ENCODE measurements around the gene LRRN1.
"Not testable (repeated sequence)": the region's sequence is repeated elsewhere in the genome, so short reads cannot be mapped to it uniquely, and the experiment has no call there.

LRRN1 gene

DNA sequence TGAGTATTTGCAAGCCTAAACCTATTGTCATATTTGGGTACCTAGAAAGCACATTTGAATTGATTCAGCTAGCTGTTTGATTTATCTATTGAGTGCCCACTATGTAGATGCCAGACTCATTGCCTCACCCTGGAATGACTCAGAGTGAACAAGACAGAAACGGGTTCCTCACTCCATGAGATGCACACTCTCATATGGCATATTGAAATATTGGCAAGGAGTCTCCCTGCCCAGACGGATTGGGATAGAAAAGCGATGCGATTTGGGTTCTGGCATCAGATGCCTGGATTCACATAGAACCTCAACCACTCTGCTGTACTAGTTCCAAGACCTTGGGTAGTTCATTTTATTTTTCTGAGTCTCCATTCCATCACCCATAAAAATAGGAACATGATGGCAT, 22.5 kb downstream of the LRRN1 start:
- no peak for TF ChIP-seq JUND (IDR thresholded peaks at IDR 0.05; ENCODE audit: low read depth)
- no peak for DNase-seq (ENCODE audit: low read depth in 1 of 2, low spot score in 1 of 2)
- in situ Hi-C loops (cut with HindIII; ENCODE audit: low pct_unique_long_range_greater_than_20kb, low sequenced_read_pairs): no loop called here

GRCh38 chr3:3825035-3825434, 25.8 kb downstream of the LRRN1 start:
- no peak for TF ChIP-seq JUND (IDR thresholded peaks at IDR 0.05; ENCODE audit: low read depth)
- in situ Hi-C loops (cut with HindIII; ENCODE audit: low pct_unique_long_range_greater_than_20kb, low sequenced_read_pairs): no loop called here
- DNase-seq (ENCODE audit: low read depth in 1 of 2, low spot score in 1 of 2): no peak

DNA sequence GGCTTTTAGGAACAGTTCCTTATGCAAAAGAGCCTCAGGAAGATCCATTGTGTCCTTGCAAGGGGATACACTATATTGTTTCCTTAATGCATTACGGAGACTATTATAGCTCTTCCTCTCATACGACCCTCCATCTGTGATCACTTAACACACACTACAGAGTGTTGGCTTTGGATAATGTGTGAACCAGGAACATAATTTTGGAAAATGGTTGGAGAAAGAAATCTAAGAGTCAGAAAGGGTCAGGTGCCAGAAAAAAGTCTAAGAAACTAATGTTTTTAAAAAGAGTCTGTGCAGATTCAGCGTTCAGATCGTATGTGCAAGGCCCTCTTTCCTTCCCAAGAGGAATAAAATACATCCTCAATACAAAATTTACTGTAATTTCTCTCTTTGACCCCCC, 27.3 kb downstream of the LRRN1 start:
- TF ChIP-seq JUND (IDR thresholded peaks at IDR 0.05; ENCODE audit: low read depth): no peak
- DNase-seq (ENCODE audit: low read depth in 1 of 2, low spot score in 1 of 2): no peak
- in situ Hi-C loops (cut with HindIII; ENCODE audit: low pct_unique_long_range_greater_than_20kb, low sequenced_read_pairs): no loop called here

DNA sequence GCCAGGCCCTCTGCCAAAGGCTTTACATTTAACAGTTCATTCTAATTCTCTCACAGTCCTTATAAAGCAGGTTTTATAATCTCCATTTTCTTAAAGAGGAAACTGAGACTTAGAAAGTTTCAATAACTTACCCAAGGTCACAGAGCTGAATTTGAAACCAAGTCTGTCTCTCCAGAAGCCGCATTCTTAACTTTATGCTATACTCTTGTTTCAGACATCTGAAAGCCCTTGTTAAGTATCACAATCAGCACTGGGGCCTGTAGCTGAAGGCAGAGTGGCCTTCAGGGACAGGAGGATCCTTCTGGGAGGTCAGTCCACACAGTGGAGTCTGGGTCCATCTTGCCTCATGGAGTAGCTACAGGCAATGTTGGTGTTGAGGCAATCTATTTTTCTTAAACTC, 27.9 kb downstream of the LRRN1 start:
- in situ Hi-C loops (cut with HindIII; ENCODE audit: low pct_unique_long_range_greater_than_20kb, low sequenced_read_pairs): no loop called here
- DNase-seq (ENCODE audit: low read depth in 1 of 2, low spot score in 1 of 2): no peak
- no peak for TF ChIP-seq JUND (IDR thresholded peaks at IDR 0.05; ENCODE audit: low read depth)

DNA sequence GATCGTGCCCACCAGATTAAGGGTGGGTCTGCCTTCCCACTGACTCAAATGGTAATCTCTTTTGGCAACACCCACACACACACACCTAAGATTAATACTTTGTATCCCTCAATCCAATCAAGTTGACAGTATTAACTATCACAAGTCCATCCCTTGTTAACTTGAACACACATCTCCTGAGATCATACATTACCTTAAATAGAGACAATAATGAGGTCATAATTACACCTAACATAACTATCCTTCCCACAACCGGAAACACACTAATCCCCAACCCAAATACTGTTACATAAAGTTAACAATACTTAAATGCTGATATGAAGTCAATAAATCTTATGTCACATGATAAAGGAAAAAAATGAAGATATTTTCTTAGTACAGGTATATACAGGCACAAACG, 29.2 kb downstream of the LRRN1 start:
- DNase-seq (ENCODE audit: low read depth in 1 of 2, low spot score in 1 of 2); in situ Hi-C loops (cut with HindIII; ENCODE audit: low pct_unique_long_range_greater_than_20kb, low sequenced_read_pairs): not testable (repeated sequence)

GRCh38 chr3:3836845-3837244, 37.6 kb downstream of the LRRN1 start:
- peak in 1 of 2 experiments; percentile 7 for DNase-seq (ENCODE audit: low read depth in 1 of 2, low spot score in 1 of 2)
- TF ChIP-seq JUND (IDR thresholded peaks at IDR 0.05; ENCODE audit: low read depth): no peak
- in situ Hi-C loops (cut with HindIII; ENCODE audit: low pct_unique_long_range_greater_than_20kb, low sequenced_read_pairs): no loop called here

DNA sequence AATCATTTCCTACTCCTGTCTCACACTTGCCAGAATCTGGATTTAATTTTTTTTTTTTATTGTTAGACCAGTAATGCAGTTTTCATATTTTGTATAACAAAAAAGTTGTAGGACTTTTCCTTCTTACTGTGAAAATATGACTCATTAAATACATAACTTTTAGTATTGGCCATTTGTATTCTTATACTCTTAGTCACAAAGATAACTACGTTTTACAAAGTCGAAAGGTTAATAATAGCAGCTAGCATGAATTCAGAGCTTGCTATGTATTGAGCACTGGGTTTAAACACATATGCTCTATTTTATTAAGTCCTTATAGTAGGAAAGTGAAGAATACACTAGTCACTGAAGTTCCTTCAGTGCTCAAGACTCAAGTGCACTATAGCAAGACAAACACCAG, 43.1 kb downstream of the LRRN1 start:
- no peak for DNase-seq (ENCODE audit: low read depth in 1 of 2, low spot score in 1 of 2)
- no peak for TF ChIP-seq JUND (IDR thresholded peaks at IDR 0.05; ENCODE audit: low read depth)
- in situ Hi-C loops (cut with HindIII; ENCODE audit: low pct_unique_long_range_greater_than_20kb, low sequenced_read_pairs): no loop called here

GRCh38 chr3:3847994-3848922, 49.0 kb downstream of the LRRN1 start:
- in situ Hi-C loops (cut with HindIII; ENCODE audit: low pct_unique_long_range_greater_than_20kb, low sequenced_read_pairs): no loop called here
- no peak for DNase-seq (ENCODE audit: low read depth in 1 of 2, low spot score in 1 of 2)
- TF ChIP-seq JUND (IDR thresholded peaks at IDR 0.05; ENCODE audit: low read depth): no peak

DNA sequence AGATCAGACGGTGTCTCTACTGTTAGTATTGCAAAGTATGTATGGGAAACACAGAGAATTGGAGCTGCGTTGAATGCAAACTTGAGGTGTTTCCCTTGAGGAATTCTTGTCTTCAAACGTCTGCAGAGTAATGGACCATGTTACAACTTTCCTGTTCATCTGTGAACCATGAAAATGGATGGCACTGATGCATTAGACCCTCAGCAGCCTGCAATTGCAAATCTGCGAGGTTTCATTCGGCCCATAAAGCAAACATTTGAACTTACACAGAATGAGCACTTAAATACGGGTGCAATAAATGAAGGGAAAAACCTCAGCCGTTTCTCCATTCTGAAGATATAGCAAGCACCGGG, 49.7 kb downstream of the LRRN1 start:
- no peak for DNase-seq (ENCODE audit: low read depth in 1 of 2, low spot score in 1 of 2)
- in situ Hi-C loops (cut with HindIII; ENCODE audit: low pct_unique_long_range_greater_than_20kb, low sequenced_read_pairs): no loop called here
- TF ChIP-seq JUND (IDR thresholded peaks at IDR 0.05; ENCODE audit: low read depth): no peak

DNA sequence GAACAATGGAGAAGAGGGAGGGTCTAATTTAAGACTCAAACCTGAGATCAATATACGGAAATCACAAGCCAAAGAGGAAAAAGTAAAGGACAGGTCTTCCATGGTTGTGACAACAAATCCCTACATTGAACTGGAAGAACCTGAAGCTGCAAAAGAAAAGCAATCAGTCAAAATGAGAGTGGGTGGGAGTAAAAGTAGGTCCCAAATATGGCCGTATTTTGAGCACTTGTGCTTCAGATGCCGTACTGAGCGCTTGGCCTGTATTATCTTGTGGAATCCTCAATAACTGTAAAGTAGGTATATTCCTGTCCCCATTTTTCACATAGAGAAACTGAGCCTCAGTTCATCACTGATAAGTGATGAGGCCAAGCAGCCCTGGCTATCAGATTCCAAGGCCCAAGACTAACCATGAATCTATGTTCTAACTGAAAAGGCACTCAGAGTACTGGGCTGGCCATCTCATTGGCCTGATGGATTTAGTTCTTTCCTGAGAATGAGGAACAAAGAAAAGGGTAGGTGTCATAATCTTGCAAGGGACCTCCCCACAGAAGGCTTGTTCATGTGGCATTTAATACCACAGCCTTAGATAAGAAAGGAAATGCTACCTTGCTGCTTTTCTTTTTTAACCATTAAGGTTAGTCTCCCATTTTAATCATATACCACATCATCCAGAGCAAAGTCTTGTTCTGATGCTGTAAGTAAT, 52.5 kb downstream of the LRRN1 start:
- in situ Hi-C loops (cut with HindIII; ENCODE audit: low pct_unique_long_range_greater_than_20kb, low sequenced_read_pairs): no loop called here
- no peak for TF ChIP-seq JUND (IDR thresholded peaks at IDR 0.05; ENCODE audit: low read depth)
- DNase-seq (ENCODE audit: low read depth in 1 of 2, low spot score in 1 of 2): no peak

- in situ Hi-C loops (cut with HindIII; ENCODE audit: low pct_unique_long_range_greater_than_20kb, low sequenced_read_pairs): no loop called here
- DNase-seq (ENCODE audit: low read depth in 1 of 2, low spot score in 1 of 2): no peak
- TF ChIP-seq JUND (IDR thresholded peaks at IDR 0.05; ENCODE audit: low read depth): no peak
Measured at GRCh38 chr3:3853544-3853943, 54.3 kb downstream of the LRRN1 start.

GRCh38 chr3:3855056-3855455, 55.8 kb downstream of the LRRN1 start:
- TF ChIP-seq JUND (IDR thresholded peaks at IDR 0.05; ENCODE audit: low read depth): no peak
- in situ Hi-C loops (cut with HindIII; ENCODE audit: low pct_unique_long_range_greater_than_20kb, low sequenced_read_pairs): no loop called here
- DNase-seq (ENCODE audit: low read depth in 1 of 2, low spot score in 1 of 2): no peak

GRCh38 chr3:3860235-3860634, 61.0 kb downstream of the LRRN1 start:
- no peak for DNase-seq (ENCODE audit: low read depth in 1 of 2, low spot score in 1 of 2)
- TF ChIP-seq JUND (IDR thresholded peaks at IDR 0.05; ENCODE audit: low read depth): no peak
- in situ Hi-C loops (cut with HindIII; ENCODE audit: low pct_unique_long_range_greater_than_20kb, low sequenced_read_pairs): no loop called here
